NCI-H1105 (cell line): Measurements from ENCODE around the gene AKAP8L.
A peak's percentile ranks its signal among the peaks of the same experiment; 100 is the strongest.
"Not testable (repeated sequence)": the region's sequence is repeated elsewhere in the genome, so short reads cannot be mapped to it uniquely, and the experiment has no call there.

Source experiments
- DNase-seq: peaks from one replicate; lab custom pipeline; 2025; lab: John Stamatoyannopoulos, UW

AKAP8L gene

DNA sequence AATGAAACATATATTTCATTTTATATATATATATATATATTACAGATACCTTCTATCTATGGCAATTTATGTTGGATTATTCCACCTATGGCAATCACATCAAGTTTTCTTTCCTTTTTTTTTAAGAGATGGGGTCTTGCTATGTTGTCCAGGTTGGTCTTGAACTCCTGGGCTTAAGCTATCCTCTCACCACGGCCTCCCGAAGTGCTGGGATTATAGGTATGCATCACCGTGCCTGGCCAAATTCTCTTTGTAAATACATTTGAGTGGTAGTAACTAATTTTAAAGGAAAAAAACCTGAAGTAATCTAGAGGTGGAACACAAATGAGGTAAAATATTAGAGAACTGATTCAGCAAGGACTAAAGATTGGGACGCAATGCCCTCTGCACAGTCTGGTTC is 64.9 kb downstream of the AKAP8L start:
- DNase-seq = no peak

DNA sequence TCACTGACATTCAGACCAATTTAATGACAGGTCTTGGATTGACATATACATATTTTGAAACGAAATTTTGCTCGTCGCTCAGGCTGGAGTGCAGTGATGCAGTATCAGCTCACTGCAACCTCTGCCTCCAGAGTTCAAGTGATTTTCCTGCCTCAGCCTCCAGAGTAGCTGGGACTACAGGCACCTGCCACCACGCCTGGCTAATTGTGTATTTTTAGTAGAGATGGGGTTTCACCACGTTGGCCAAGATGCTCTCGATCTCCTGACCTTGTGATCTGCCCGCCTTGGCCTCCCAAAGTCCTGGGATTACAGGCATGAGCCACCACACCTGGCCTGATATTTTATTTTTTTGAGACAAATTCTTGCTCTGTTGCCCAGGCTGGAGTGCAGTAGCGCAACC is 66.3 kb downstream of the AKAP8L start:
- not testable (repeated sequence) for DNase-seq

DNA sequence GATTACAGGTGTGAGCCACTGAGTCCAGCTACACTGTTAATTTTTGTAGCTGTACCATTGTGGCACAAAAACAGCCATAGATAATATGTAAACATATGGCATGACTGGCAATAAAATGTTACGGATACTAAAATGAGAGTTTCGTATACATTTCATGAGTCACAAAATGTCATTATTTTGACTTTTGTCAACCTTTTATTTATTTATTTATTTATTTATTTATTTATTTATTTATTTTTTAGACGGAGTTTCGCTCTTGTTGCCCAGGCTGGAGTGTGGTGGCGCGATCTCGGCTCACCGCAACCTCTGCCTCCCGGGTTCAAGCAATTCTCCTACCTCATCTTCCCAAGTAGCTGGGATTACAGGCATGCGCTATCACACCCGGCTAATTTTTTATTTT is 77.5 kb downstream of the AKAP8L start:
- DNase-seq = not testable (repeated sequence)

DNA sequence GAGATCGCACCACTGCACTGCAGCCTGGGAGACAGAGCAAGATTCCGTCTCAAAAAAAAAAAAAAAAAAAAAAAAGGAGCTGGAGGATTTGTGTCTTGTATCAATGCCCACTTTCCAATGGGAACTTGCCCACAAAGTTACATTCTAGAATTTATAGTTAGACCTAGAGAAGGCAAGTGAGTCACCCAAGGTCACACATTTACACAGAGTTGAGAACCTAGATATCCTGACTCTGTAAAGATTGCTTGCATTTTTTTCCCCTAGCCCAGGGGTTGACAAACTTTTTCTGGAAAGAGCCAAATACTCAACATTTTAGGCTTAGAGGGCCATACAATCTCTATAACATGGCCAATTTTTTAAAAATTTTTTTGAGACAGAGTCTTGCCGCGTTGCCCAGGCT is 78.7 kb downstream of the AKAP8L start:
- DNase-seq = no peak

DNA sequence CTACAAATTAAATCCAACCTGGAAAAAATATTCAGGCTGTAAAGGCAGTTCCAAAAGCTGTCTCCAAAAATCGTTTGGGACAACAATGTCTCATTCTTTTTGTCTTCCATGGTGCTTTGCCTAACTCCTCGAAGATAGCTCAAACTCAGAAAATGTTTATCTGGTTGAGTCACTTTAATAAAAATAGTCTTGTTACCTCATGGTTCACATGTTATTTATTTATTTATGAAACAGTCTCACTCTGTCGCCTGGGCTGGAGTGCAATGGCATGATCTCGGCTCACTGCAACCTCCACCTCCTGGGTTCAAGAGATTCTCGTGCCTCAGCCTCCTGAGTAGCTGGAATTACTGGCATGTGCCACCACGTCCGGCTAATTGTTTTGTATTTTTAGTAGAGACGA is 81.6 kb downstream of the AKAP8L start:
- DNase-seq = no peak

DNA sequence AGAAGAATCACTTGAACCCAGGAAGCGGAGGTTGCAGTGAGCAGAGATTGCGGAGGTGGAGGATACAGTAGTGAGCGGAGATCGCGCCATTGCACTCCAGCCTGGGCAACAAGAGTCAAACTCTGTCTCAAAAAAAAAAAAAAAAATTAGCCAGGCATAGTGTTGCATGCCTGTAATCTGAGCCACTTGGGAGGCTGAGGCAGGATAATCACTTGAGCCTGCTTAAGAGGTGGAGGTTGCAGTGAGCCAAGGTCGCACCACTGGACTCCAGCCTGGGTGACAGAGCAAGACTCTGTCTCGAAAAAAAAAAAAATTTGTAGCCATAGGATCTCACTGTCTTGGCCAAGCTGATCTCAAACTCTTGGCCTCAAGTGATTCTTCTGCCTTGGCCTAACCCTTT is 82.8 kb downstream of the AKAP8L start:
- not testable (repeated sequence) for DNase-seq

DNA sequence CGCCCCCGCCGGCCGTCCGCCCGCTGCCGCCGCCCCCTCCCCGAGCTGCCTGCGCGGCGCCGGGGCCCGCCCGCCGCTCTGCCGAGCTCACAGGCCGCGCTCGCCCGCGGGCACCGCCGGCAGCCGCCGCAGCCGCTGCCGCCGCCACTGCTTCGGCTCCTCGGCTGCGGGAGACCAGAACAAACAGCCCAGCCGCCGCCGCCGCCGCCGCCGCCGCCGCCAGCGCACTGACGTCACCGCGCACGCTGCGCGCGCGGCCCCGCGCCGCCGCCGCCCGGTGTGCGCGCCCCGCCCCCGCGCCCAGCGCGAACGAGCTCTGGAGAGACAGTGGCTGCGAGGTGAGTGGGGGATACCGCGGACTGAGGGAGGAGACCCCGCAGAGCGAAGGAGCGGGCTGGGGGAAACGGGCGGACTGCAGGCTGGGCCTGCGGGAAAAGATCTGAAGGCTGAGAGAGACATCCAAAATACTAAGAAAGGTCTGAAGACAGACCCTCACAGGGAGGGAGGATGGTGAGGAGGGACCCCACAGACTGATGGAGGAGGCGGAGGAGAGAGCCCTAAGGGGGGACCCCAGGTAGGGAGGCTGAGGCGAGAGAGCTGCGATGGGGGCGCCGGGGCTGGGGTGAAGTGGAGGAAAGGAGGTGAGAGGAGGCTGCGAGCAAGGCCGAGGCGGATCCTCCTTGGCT is 86.3 kb downstream of the AKAP8L start, which contains the start of gene BRD4:
TSS of gene BRD4 (minus strand) at position 229 of the 686 bp plus-strand sequence. CDS start 59,440 bp downstream, outside the sequence.
- peak; percentile 70 for DNase-seq

DNA sequence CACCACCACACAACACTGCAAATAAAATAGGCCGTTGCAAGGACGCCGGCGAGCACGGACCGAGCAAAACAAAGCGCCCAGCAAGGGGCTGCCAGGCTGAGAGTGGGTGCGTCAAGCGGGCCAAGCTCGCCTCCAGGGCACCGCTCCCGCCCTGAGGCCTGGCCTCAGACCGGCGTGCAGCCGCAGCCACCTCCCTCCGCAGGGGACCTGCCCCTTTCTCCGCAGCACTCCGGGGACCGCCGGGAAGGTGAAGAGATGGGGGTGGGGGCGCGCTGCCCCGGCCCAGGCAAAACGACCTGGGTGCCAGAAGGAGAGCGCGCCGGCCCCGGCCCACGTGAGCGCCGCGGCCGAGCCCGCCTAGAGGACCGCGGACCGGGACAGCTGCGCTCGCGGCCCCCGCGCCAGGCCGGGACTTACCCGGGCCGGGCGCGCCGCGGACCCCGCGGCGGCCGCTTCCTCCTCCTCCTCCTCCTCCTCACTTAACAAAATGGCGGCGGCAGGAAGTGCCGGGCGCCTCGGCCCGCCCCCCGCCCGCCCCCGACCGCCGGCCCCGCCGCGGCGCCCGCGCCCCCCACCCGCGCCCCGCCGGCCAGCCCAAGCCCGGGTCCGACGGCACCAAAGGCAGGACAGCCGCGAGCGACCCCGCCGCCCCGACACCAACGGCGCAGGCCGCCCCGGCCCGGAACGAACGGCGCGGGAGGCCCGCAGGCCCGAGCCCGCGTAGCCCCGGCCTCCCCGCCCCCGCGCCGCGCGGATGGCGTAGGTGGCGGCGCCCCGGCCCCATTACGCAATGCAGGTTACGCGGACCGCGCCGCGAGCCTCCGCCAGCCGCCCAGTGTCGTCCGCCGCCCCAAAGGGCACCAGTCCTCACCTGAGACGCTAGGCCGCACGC is 87.1 kb downstream of the AKAP8L start:
- peak; percentile 26 for DNase-seq

DNA sequence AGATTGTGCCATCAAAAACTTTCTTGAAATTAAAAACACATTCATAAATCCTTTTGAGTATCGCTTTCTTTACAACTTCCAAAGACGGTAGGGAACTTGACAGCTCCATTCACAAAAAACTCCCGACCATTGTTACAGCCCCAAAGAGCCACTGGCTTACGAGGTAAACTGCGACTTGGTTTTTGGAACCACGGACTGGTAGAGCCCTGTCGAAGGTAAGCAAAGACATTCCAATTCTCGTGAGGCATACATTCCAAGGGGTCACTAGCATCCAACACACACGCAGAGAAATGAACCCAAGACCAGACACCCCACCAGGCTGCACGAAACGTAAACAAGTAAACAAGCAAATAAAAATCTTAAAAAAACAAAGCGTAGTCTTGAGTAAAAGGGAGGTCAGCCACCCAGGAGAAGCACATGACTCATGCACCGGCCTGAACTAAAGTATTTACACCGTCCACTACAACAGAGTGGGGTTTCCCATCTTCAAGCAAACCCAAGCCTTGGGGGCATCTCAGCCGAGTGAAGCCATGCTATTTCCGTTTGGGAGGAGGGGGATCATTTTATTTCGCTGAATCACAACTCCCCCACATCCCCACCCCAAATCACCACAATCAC is 87.9 kb downstream of the AKAP8L start:
- no peak for DNase-seq
